K562 (cell line): ENCODE results near the gene AXIN2. TPM values are rescaled to one million over a fixed set of nuclear protein-coding genes. Genes with fewer than 3 reads are reported as not detected.

Source experiments
- CBFB ChIP-seq: sonication (generic); formaldehyde crosslinking; IDR thresholded peaks from 2 replicates; pipeline ENCODE4 v1.4.0; 2020; ENCODE audit warnings: mild to moderate bottlenecking, missing genetic modification reagents
- CEBPG ChIP-seq, 3 experiments: fragments of 200-800 bp in 1 of 3; sonication (Bioruptor generic) in 1 of 3; sonication (generic) in 1 of 3; formaldehyde crosslinking in 1 of 3; IDR thresholded peaks in 2 of 3; conservative IDR thresholded peaks in 1 of 3; 2 replicates each; pipeline versions ENCODE4 v1.6.1 to v1.8.0; 2016 to 2022; ENCODE audit warnings: missing compliant biosample characterization in 2 of 3, missing genetic modification characterization in 2 of 3, mild to moderate bottlenecking in 1 of 3, missing genetic modification reagents in 1 of 3
- HNRNPL ChIP-seq: fragments of 200-400 bp; formaldehyde crosslinking; IDR thresholded peaks from 2 replicates; pipeline ENCODE4 v1.6.1; 2017; ENCODE audit warnings: low read depth, mild to moderate bottlenecking, low read length
- HNRNPUL1 ChIP-seq: fragments of 200-400 bp; formaldehyde crosslinking; IDR thresholded peaks from 2 replicates; pipeline ENCODE4 v1.6.1; 2017; ENCODE audit warnings: low read length
- KDM5B ChIP-seq: fragments of 200-600 bp; sonication (generic); IDR thresholded peaks from 2 replicates; pipeline ENCODE4 v1.6.1; 2012; ENCODE audit warnings: low read depth, mild to moderate bottlenecking, moderate library complexity, low read length, control low read depth, inconsistent platforms; ENCODE audit not compliant: insufficient replicate concordance
- MTF1 ChIP-seq: fragments of 250-450 bp; sonication (Bioruptor Pico); IDR thresholded peaks from 2 replicates; pipeline ENCODE4 v1.9.0; 2021; ENCODE audit warnings: moderate library complexity, mild to moderate bottlenecking, inconsistent platforms, borderline replicate concordance
- MYNN ChIP-seq, 2 experiments: sonication (generic); formaldehyde crosslinking in 1 of 2; IDR thresholded peaks; 2 replicates each; pipeline versions ENCODE4 v1.5.0 to v1.6.1; 2016 to 2020; ENCODE audit warnings: antibody characterized with exemption in 1 of 2, missing genetic modification reagents in 1 of 2
- NFIX ChIP-seq: fragments of 250-450 bp; sonication (Bioruptor Pico); IDR thresholded peaks from 2 replicates; pipeline ENCODE4 v1.4.0; 2020; ENCODE audit warnings: low read depth, mild to moderate bottlenecking, moderate library complexity
- NR1H2 ChIP-seq: sonication (generic); formaldehyde crosslinking; IDR thresholded peaks from 2 replicates; pipeline ENCODE4 v1.4.0; 2020; ENCODE audit warnings: mild to moderate bottlenecking, missing genetic modification reagents
- PTBP1 ChIP-seq: fragments of 200-400 bp; formaldehyde crosslinking; IDR thresholded peaks from 2 replicates; pipeline ENCODE4 v1.6.1; 2017; ENCODE audit warnings: low read depth, low read length
- RNF2 ChIP-seq: sonication (generic); IDR thresholded peaks from 2 replicates; pipeline ENCODE4 v1.6.1; 2016
- SAFB ChIP-seq: fragments of 200-400 bp; formaldehyde crosslinking; IDR thresholded peaks from 2 replicates; pipeline ENCODE4 v1.6.1; 2017; ENCODE audit warnings: low read depth, low read length, borderline replicate concordance
- SAFB2 ChIP-seq: fragments of 200-400 bp; formaldehyde crosslinking; IDR thresholded peaks from 2 replicates; pipeline ENCODE4 v1.6.1; 2018; ENCODE audit warnings: borderline replicate concordance, low read length, low read depth, moderate library complexity; ENCODE audit not compliant: severe bottlenecking
- TEAD4 ChIP-seq, 2 experiments: sonication (generic) in 1 of 2; formaldehyde crosslinking in 1 of 2; IDR thresholded peaks; 2 replicates each; pipeline versions ENCODE4 v1.6.1 to v1.8.0; 2012 to 2022; ENCODE audit warnings: borderline replicate concordance in 1 of 2, inconsistent platforms in 1 of 2, low read length in 1 of 2, mild to moderate bottlenecking in 1 of 2, missing genetic modification reagents in 1 of 2
- polyA plus RNA-seq, 8 experiments: library from polyadenylated mRNA; depleted of rRNA in 4 of 8; stranded (reverse) in 5 of 8; unstranded in 3 of 8; fragments of >200 nt; fragmentation: Nextera tagmentation in 2 of 8; fragmentation: Illumina TruSeq in 1 of 8; extraction: Ambion mirVana in 2 of 8; extraction: Trizol in 1 of 8; gene quantifications; 2 replicates each; pipeline versions ENCODE4 v1.2.1 to v1.2.3, GENCODE V29; 2011 to 2014; ENCODE audit warnings: inconsistent platforms in 1 of 8, missing spikeins in 1 of 8
- total RNA-seq, 7 experiments: library from RNA; depleted of rRNA in 6 of 7; stranded (reverse); fragments of >200 nt in 6 of 7; fragmentation: Illumina TruSeq in 2 of 7; extraction: Trizol in 2 of 7; gene quantifications; 2 replicates each; pipeline versions ENCODE4 v1.2.1 to v1.2.3, GENCODE V29; 2011 to 2021; ENCODE audit warnings: low replicate concordance in 1 of 7
- TF ChIP-seq, protein P1 (sequence below): sonication (generic); formaldehyde crosslinking; IDR thresholded peaks from 2 replicates; pipeline ENCODE4 v1.8.0; 2022; ENCODE audit warnings: missing genetic modification reagents, mild to moderate bottlenecking, moderate library complexity, borderline replicate concordance
- TF ChIP-seq, protein P2 (sequence below): sonication (generic); formaldehyde crosslinking; IDR thresholded peaks from 2 replicates; pipeline ENCODE4 v1.8.0; 2022; ENCODE audit warnings: mild to moderate bottlenecking, missing genetic modification reagents
- TF ChIP-seq, protein P3 (sequence below): fragments of 250-450 bp; sonication (Bioruptor Pico); IDR thresholded peaks from 2 replicates; pipeline ENCODE4 v1.8.0; 2021; ENCODE audit warnings: borderline replicate concordance, mild to moderate bottlenecking, moderate library complexity; ENCODE audit not compliant: poor library complexity, severe bottlenecking
- TF ChIP-seq, protein P4 (sequence below), 2 experiments: IDR thresholded peaks; 2 replicates each; pipeline ENCODE4 v1.6.1; 2011; ENCODE audit warnings: borderline replicate concordance in 1 of 2, control low read depth in 1 of 2, low read depth in 1 of 2, low read length in 1 of 2, mild to moderate bottlenecking in 1 of 2, mixed read lengths in 1 of 2, moderate library complexity in 1 of 2; ENCODE audit not compliant: insufficient read depth in 1 of 2, insufficient read length in 1 of 2, poor library complexity in 1 of 2, severe bottlenecking in 1 of 2; ENCODE audit errors: extremely low read depth in 1 of 2

The AXIN2 gene
- total and polyA plus RNA-seq, 9 of the 15 experiments (the other 6 are each of a cell fraction or from before 2014, with no cell fraction given): 0.21 to 3.3 (median 1.2) TPM

DNA sequence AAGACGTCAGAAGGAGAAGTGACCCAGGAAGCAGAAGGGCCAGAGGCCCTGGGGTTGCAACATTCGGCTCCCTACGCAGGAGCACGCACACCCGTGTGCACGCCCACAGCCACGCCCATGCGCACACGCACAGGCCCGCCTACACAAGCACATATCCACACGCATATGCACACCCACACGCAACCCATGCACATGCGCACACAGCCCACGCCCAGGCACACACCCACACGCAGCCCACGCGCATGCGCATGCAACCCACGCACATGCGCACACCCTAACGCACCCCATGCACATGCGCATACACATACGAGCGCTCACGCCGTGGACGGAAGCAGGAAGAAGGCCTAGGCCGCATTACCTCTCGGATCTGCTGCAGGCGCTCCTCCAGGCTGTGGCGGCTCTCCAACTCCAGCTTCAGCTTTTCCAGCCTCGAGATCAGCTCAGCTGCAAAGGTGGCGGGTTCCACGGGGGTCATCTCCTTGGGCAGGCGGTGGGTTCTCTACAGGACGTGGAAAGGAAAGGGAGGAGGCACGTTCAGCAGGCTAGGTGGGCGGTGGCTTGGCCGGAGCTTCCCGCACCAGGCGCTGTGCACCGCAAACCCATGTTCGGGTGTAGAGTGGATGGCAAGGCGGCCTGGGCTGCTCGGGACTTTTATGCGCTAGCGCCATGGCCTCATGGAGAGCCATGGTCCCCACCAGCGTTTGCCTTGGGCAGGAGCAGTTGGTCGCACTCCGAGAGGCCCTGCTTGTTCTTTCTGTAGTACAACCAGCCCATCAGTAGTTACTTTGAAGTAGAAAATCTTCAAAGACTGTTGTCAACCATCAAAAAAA is 23.4 kb downstream of the AXIN2 start (continued):
- TF ChIP-seq, protein P1, sequence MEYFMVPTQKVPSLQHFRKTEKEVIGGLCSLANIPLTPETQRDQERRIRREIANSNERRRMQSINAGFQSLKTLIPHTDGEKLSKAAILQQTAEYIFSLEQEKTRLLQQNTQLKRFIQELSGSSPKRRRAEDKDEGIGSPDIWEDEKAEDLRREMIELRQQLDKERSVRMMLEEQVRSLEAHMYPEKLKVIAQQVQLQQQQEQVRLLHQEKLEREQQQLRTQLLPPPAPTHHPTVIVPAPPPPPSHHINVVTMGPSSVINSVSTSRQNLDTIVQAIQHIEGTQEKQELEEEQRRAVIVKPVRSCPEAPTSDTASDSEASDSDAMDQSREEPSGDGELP (CRISPR knock-in tag): no peak
- TF ChIP-seq, protein P2, sequence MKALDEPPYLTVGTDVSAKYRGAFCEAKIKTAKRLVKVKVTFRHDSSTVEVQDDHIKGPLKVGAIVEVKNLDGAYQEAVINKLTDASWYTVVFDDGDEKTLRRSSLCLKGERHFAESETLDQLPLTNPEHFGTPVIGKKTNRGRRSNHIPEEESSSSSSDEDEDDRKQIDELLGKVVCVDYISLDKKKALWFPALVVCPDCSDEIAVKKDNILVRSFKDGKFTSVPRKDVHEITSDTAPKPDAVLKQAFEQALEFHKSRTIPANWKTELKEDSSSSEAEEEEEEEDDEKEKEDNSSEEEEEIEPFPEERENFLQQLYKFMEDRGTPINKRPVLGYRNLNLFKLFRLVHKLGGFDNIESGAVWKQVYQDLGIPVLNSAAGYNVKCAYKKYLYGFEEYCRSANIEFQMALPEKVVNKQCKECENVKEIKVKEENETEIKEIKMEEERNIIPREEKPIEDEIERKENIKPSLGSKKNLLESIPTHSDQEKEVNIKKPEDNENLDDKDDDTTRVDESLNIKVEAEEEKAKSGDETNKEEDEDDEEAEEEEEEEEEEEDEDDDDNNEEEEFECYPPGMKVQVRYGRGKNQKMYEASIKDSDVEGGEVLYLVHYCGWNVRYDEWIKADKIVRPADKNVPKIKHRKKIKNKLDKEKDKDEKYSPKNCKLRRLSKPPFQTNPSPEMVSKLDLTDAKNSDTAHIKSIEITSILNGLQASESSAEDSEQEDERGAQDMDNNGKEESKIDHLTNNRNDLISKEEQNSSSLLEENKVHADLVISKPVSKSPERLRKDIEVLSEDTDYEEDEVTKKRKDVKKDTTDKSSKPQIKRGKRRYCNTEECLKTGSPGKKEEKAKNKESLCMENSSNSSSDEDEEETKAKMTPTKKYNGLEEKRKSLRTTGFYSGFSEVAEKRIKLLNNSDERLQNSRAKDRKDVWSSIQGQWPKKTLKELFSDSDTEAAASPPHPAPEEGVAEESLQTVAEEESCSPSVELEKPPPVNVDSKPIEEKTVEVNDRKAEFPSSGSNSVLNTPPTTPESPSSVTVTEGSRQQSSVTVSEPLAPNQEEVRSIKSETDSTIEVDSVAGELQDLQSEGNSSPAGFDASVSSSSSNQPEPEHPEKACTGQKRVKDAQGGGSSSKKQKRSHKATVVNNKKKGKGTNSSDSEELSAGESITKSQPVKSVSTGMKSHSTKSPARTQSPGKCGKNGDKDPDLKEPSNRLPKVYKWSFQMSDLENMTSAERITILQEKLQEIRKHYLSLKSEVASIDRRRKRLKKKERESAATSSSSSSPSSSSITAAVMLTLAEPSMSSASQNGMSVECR (CRISPR knock-in tag): no peak
- TF ChIP-seq MYNN (IDR thresholded peaks at IDR 0.05) (peak; percentile 86), MYNN (CRISPR knock-in tag; IDR thresholded peaks at IDR 0.05) (no peak), SAFB (0 out of 2 replicates have a peak, but pooled peaks have one; percentile 36), CBFB (CRISPR knock-in tag) (no peak), KDM5B (no peak), RNF2 (no peak), HNRNPUL1 (no peak), TEAD4 (IDR thresholded peaks at IDR 0.05; ENCODE audit: low read length) (no peak), TEAD4 (CRISPR knock-in tag; IDR thresholded peaks at IDR 0.05; ENCODE audit: borderline replicate concordance) (no peak), MTF1 (CRISPR knock-in tag) (no peak), SAFB2 (no peak), HNRNPL (no peak), CEBPG (CRISPR knock-in tag; IDR thresholded peaks at IDR 0.05) (no peak), CEBPG (tag; conservative IDR thresholded peaks at IDR 0.05 in 1 of 2, IDR thresholded peaks at IDR 0.05 in 1 of 2) (peak in 1 of 2 experiments; percentile 41; a peak in 1 of 4 replicates), PTBP1 (no peak), NFIX (CRISPR knock-in tag) (no peak), NR1H2 (no peak)
- TF ChIP-seq, protein P3, sequence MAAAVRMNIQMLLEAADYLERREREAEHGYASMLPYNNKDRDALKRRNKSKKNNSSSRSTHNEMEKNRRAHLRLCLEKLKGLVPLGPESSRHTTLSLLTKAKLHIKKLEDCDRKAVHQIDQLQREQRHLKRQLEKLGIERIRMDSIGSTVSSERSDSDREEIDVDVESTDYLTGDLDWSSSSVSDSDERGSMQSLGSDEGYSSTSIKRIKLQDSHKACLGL: peak; percentile 32
- TF ChIP-seq, protein P4, sequence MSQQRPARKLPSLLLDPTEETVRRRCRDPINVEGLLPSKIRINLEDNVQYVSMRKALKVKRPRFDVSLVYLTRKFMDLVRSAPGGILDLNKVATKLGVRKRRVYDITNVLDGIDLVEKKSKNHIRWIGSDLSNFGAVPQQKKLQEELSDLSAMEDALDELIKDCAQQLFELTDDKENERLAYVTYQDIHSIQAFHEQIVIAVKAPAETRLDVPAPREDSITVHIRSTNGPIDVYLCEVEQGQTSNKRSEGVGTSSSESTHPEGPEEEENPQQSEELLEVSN (IDR thresholded peaks at IDR 0.05; ENCODE audit: borderline replicate concordance in 1 of 2, extremely low read depth in 1 of 2, insufficient read depth in 1 of 2, insufficient read length in 1 of 2, low read depth in 1 of 2, low read length in 1 of 2, poor library complexity in 1 of 2, severe bottlenecking in 1 of 2): peak; percentile 39 to 57
